Testis (tissue), 2 donors: ENCODE measurements around the gene WDR62.

Experiments
- POLR2A ChIP-seq: fragments of 450-650 bp; IDR thresholded peaks from one replicate; pipeline ENCODE4 v1.6.1; 2017; ENCODE audit warnings: antibody characterized with exemption, mild to moderate bottlenecking, moderate library complexity
- TF ChIP-seq, protein P1 (sequence below), 3 experiments: fragments of 450-650 bp in 2 of 3; fragments of 200-600 bp in 1 of 3; sonication (generic) in 1 of 3; IDR thresholded peaks; one replicate each; pipeline ENCODE4 v1.5.1; 2016 to 2019; ENCODE audit warnings: antibody characterized with exemption in 3 of 3, mild to moderate bottlenecking in 2 of 3, moderate library complexity in 1 of 3

DNA sequence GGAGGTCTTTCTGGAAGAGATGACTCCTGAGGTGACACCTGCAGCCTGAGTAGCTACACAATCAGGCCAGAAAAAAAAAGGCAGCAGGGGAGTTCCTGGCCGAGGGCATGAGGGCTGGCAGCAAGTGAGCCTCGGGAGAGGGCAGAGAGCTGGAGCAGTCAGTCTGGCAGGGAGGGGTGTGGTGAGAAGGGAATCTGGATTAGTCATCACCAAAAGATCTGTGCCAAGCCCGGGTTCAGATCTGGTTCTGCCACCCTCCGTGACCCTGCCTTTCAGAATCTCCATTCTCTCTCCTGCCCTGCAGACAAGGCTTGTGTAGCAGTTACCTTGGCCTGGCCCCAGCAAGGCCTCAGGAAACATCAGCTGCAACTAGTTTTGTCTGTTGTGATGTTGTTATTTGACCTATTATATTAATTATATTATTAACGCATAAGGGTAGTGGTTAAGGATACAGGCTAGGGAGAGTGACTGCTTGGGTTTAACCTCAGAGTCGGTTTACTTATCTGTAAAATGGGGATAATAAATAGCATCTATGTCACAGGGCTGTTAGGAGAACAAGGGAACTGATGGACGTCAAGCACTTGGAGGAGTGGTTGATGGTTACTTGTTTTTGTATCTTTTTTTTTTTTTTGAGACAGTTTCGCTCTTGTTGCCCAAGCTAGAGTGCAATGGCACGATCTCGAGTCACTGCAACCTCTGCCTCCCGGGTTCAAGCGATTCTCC lies 82.4 kb downstream of the WDR62 start:
- TF ChIP-seq, protein P1, sequence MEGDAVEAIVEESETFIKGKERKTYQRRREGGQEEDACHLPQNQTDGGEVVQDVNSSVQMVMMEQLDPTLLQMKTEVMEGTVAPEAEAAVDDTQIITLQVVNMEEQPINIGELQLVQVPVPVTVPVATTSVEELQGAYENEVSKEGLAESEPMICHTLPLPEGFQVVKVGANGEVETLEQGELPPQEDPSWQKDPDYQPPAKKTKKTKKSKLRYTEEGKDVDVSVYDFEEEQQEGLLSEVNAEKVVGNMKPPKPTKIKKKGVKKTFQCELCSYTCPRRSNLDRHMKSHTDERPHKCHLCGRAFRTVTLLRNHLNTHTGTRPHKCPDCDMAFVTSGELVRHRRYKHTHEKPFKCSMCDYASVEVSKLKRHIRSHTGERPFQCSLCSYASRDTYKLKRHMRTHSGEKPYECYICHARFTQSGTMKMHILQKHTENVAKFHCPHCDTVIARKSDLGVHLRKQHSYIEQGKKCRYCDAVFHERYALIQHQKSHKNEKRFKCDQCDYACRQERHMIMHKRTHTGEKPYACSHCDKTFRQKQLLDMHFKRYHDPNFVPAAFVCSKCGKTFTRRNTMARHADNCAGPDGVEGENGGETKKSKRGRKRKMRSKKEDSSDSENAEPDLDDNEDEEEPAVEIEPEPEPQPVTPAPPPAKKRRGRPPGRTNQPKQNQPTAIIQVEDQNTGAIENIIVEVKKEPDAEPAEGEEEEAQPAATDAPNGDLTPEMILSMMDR (IDR thresholded peaks at IDR 0.05), result no peak
- TF ChIP-seq POLR2A, result no peak
